Activated T-helper 1 cell treated with anti-CD3 and anti-CD28 coated beads, Interleukin-12 subunit alpha, Interleukin-12 subunit beta, Interleukin-2, Interleukin-4 antibody, amounts not matched to agents 30 ng/mL and 10 ng/mL and 1 ng/mL, durations not matched to agents 14 hours and 24 hours and 36 hours (primary cell): Measurements from ENCODE around the gene SEZ6L2. TPM values are rescaled to one million over a fixed set of nuclear protein-coding genes. Genes with fewer than 3 reads are reported as not detected.
A peak's percentile ranks its signal among the peaks of the same experiment; 100 is the strongest.
"Not testable (repeated sequence)": the region's sequence is repeated elsewhere in the genome, so short reads cannot be mapped to it uniquely, and the experiment has no call there.

Source experiments
- DNase-seq: peaks from one replicate; pipeline ENCODE4 v3.0.0; 2021; ENCODE audit warnings: low spot score
- H3K27ac Mint-ChIP-seq: one replicate; pipeline ENCODE4 v1.8.0; 2021; ENCODE audit warnings: mild to moderate bottlenecking, mixed read lengths
- H3K27me3 Mint-ChIP-seq: one replicate; pipeline ENCODE4 v1.8.0; 2022; ENCODE audit warnings: mild to moderate bottlenecking, moderate library complexity, mixed read lengths; ENCODE audit not compliant: insufficient read depth
- H3K36me3 Mint-ChIP-seq: one replicate; pipeline ENCODE4 v1.8.0; 2021; ENCODE audit warnings: low read depth, mixed read lengths
- H3K4me1 Mint-ChIP-seq: one replicate; pipeline ENCODE4 v1.8.0; 2021; ENCODE audit warnings: low read depth, mixed read lengths
- H3K4me3 Mint-ChIP-seq: one replicate; pipeline ENCODE4 v1.8.0; 2021; ENCODE audit warnings: mild to moderate bottlenecking, moderate library complexity, mixed read lengths
- H3K9me3 Mint-ChIP-seq: one replicate; pipeline ENCODE4 v1.8.0; 2021; ENCODE audit warnings: mixed read lengths
- intact Hi-C: fragments of 100-400 bp; cut with micrococcal nuclease; formaldehyde crosslinking; loops from one replicate; pipeline ENCODE4 v1.15.1; 2024
- total RNA-seq: library from RNA; stranded (reverse); gene quantifications from 2 replicates; pipeline ENCODE4 v1.2.3, GENCODE V29; 2022

Gene SEZ6L2
- total RNA-seq, 1 donor from 2014 or later = 0.16 TPM

- no peak for DNase-seq
- intact Hi-C loops = no loop called here
- Mint-ChIP-seq H3K36me3 (peaks cover 26% of the 10 kb centered on the region), H3K4me1 (peaks cover 16% of the 10 kb centered on the region), H3K27ac (peak overlapping the region; percentile 49), H3K4me3 (no peak overlapping the region), H3K27me3 (no peaks in the 10 kb centered on the region), H3K9me3 (no peaks in the 10 kb centered on the region)
Observed at GRCh38 chr16:29921034-29921385, 21.7 kb upstream of the SEZ6L2 start.

DNA sequence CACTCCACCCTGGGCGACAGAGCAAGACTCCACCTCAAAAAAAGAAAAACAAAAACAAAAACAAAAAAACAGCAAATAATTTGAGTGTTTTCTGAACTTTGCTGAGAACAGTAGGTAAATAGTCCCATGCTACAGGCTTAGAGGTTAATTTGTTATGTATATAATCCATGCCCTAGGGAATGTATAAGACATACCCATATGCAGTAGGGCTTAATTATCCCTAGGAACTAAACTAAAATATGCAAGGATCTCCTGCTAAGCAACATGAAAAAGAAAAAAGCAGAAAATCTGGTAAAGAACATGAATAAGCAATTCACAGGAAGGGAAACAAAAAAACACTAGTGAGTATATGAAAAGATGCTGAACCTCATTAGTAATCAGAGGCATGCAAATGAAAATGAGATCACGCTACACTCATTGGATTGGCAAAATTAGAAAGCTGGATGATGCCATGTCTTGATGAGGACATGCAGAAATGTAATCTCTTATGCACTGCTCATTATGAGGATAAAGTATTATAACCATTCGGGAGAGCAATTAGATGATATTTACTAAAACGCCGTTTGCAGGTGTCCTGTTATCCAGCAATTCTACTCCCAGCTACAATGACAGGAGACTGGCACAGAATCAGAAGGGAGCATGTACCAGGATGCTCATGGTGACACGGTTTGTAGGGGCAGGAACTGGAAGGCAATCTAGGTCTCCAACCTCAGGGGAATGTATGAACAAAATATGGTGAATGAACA, 21.1 kb upstream of the SEZ6L2 start:
- Mint-ChIP-seq H3K4me1 (peaks cover 21% of the 10 kb centered on the region), H3K27me3 (no peaks in the 10 kb centered on the region), H3K36me3 (peaks cover 26% of the 10 kb centered on the region), H3K27ac (no peak overlapping the region), H3K4me3 (no peak overlapping the region), H3K9me3 (no peaks in the 10 kb centered on the region)
- no peak for DNase-seq
- intact Hi-C loops = no loop called here

DNA sequence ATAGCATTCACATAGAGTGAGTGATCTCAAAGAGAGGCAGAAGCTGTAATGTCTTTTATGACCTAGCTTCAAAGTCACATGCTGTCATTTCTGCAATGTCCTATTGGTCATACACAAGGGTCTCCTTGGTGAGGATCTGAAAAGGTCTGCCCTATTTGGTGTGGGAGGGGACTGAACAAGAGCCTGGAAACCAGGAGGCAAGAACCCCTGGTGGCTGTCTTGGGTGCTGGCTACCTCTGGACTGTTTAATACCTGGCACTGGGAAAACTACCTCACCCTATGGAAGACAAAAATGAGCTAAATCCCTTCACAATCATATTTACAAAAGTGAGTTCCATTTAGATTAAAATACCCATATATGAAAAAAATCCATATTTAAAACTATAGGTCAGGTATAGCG, 17.6 kb upstream of the SEZ6L2 start:
- Mint-ChIP-seq H3K36me3 (peaks cover 21% of the 10 kb centered on the region), H3K4me1 (peaks cover 8% of the 10 kb centered on the region), H3K27ac (no peak overlapping the region), H3K4me3 (no peak overlapping the region), H3K27me3 (no peaks in the 10 kb centered on the region), H3K9me3 (no peaks in the 10 kb centered on the region)
- no peak for DNase-seq
- intact Hi-C loops = no loop called here

DNA sequence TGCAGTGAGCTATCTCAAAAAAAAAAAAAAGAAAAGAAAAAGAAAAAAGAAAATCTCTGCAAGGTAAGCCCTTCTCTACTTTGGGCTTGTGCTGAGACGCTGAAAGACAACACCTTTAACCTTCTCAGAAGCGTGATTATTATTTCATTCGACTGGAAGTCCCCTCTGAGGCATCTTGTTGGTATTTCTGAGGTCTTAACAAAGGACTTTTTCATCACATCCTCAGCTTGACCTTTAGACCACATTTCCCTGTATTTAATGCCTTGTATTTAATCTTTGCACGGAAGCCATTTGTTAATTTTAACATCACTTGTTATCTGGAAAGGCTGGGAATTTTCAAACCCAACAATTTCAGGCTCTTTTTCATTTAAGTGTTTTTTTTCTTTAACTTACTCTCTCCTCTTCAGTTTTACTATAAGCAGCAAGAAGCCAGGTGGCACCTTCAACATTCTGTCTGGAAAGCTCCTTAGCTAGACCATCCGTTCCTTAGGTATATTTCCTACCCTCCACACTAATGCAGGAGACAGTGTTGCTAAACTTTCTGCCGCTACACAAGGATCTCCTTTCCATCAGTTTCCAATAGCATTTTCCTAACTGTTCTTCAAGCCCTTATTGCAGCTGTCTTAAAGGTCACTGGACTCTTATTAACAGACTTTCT, 16.4 kb upstream of the SEZ6L2 start:
- H3K4me1 Mint-ChIP-seq = peaks cover 8% of the 10 kb centered on the region
- H3K27me3 Mint-ChIP-seq = no peaks in the 10 kb centered on the region
- DNase-seq = no peak
- no peak overlapping the region for H3K27ac Mint-ChIP-seq
- intact Hi-C loops = no loop called here
- H3K4me3 Mint-ChIP-seq = no peak overlapping the region
- peaks cover 18% of the 10 kb centered on the region for H3K36me3 Mint-ChIP-seq
- H3K9me3 Mint-ChIP-seq = no peaks in the 10 kb centered on the region

DNA sequence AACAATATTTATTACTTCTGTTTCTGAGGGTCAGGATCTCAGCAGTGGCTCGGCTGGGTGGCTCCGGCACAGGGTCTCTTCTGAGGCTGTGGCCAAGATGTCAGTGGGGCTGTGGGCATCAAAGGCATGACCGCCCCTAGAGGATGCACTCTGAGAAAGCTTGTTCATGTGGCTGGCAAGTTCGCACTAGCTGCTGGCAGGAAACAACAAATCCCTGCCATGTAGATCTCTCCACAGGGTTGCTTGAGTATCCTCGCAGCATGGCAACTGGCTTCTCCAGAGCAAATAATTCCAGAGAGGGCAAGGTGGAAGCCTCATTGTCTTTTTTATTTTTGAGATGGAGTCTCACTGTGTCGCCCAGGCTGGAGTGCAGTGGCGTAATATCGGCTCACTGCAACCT, 14.2 kb upstream of the SEZ6L2 start:
- Mint-ChIP-seq H3K4me1 (peaks cover 8% of the 10 kb centered on the region), H3K27ac (no peak overlapping the region), H3K36me3 (peaks cover 15% of the 10 kb centered on the region), H3K4me3 (no peak overlapping the region), H3K27me3 (no peaks in the 10 kb centered on the region), H3K9me3 (no peaks in the 10 kb centered on the region)
- no peak for DNase-seq
- intact Hi-C loops = no loop called here

- H3K4me1 Mint-ChIP-seq = peaks cover 8% of the 10 kb centered on the region
- H3K4me3 Mint-ChIP-seq = no peak overlapping the region
- intact Hi-C loops = no loop called here
- no peaks in the 10 kb centered on the region for H3K27me3 Mint-ChIP-seq
- peaks cover 17% of the 10 kb centered on the region for H3K36me3 Mint-ChIP-seq
- H3K9me3 Mint-ChIP-seq = no peaks in the 10 kb centered on the region
- no peak for DNase-seq
- H3K27ac Mint-ChIP-seq = no peak overlapping the region
Observed at GRCh38 chr16:29912087-29912486, 12.7 kb upstream of the SEZ6L2 start.

DNA sequence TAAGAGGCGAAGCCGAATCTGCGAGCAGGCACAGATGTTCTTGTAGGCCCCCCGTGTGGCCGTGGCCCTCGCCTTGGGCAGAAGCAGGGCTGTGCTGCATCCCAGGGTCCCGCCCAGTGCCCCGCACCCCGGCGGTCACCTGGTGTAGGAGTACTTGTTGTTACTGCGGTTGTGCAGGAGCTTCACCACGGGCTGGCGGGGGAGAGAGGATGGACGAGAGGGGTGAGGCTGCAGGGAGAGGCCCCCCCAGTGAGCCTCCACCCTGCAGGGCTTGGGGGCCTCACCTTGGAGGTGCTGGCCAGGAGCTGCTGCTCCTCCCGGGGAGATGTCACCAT, 12.3 kb upstream of the SEZ6L2 start:
- no peaks in the 10 kb centered on the region for H3K27me3 Mint-ChIP-seq

DNA sequence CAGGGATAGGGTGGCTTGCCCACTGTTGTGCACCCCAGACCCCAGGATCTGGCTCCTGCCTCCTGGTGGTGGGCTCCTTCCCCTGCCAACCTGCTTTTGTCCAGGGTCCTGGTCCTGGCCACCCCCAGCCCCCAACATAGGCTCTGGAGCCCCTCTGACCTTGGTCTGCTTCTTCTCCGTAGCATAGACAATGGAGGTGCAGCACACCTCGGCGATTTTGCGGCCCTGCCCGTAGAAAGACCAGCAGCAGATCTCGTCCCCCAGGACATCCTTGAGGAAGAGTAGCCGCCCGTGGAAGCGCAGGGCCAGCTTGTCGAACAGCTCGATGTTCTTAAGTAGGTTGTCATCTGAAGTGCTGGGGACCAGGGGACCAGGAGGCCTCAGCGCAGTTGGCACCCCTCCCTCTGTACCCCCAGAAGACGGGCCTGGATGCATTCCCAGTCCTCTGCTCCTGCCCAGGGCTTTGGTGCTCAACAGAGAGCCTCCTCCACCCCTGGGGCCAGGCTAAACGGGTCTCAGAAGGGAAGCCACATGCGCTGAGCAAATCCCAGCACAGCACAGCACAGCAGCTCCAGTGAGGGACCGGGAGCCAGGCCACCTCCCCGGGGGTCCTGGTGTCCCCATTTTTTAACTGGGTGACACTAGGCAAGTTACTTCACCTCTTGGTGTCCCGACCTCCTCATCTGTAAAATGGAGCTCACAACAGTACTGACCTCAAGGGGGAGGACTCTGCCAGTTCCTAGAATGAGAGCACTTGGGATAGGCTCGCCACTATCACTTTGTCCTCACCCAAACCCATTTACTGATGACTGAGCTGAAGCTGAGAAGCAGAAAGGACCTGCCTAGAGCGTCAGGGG, 11.7 kb upstream of the SEZ6L2 start:
- no peak for DNase-seq
- Mint-ChIP-seq H3K36me3 (peaks cover 17% of the 10 kb centered on the region), H3K4me1 (peaks cover 5% of the 10 kb centered on the region), H3K4me3 (no peak overlapping the region), H3K27ac (no peak overlapping the region), H3K9me3 (no peaks in the 10 kb centered on the region), H3K27me3 (no peaks in the 10 kb centered on the region)
- intact Hi-C loops = no loop called here

More for the DNA sequence above, 12.3 kb upstream of the SEZ6L2 start:
- intact Hi-C loops = no loop called here
- peaks cover 8% of the 10 kb centered on the region for H3K4me1 Mint-ChIP-seq
- no peaks in the 10 kb centered on the region for H3K9me3 Mint-ChIP-seq
- H3K36me3 Mint-ChIP-seq = peaks cover 16% of the 10 kb centered on the region
- no peak for DNase-seq
- H3K4me3 Mint-ChIP-seq = no peak overlapping the region
- H3K27ac Mint-ChIP-seq = no peak overlapping the region

DNA sequence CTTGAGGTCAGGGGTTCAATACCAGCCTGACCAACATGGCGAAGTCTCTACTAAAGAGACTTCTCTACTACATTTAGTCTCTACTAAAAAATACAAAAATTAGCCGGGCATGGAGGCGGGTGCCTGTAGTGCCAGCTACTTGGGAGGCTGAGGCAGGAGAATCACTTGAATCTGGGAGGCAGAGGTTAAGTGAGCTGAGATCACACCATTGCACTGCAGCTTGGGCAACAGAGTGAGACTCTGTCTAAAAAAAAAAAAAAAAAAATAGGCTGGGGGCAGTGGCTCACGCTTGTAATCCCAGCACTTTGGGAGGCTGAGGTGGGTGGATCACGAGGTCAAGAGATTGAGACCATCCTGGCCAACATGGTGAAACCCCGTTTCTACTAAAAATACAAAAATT, 10.5 kb upstream of the SEZ6L2 start:
- H3K4me3 Mint-ChIP-seq, H3K4me1 Mint-ChIP-seq, H3K9me3 Mint-ChIP-seq, intact Hi-C loops, H3K27me3 Mint-ChIP-seq, DNase-seq, H3K27ac Mint-ChIP-seq: not testable (repeated sequence)
- H3K36me3 Mint-ChIP-seq = peaks cover 15% of the 10 kb centered on the region

DNA sequence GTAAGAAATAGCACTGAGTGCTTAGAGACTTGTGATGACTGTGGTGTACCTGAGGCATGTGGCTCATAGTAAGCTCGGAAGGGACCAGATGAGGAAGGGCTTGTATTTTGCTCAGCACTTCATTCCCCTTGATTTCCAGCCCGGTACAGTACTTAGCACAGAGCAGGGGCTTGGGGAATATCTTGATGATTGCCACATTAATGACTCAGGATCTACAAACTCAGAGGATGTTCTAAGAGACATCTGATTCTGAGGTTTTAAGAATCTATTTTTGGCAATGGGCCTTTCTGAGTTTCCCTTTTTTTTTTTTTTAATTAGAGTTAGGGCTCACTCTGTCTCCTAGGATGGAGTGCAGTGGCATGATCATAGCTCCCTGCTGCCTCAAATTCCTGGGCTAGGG, 10.0 kb upstream of the SEZ6L2 start:
- DNase-seq = no peak
- Mint-ChIP-seq H3K4me1 (no peaks in the 10 kb centered on the region), H3K27ac (no peak overlapping the region), H3K9me3 (no peaks in the 10 kb centered on the region), H3K27me3 (no peaks in the 10 kb centered on the region), H3K4me3 (no peak overlapping the region), H3K36me3 (peaks cover 13% of the 10 kb centered on the region)
- intact Hi-C loops = no loop called here

DNA sequence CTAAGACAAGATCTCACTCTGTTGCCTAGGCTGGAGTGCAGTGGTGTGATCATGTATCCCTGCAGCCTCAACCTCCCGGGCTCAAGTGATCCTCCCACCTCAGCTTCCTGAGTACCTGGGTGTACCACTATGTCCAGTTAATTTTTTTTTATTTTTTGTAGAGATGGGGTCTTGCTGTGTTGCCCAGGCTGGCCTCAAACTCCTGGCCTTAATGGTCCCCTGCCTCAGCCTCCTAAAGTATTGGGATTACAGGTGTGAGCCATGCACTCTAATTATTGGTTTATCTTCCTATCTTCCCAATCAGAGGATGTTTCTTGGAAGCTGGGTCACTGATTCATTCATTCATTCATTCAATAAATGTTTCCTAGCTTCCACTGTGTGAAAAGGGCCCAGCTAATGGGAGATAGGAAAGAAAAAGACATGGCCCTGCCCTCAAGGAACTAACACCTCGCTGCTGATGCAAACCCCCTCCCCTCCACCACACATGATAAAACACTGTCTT, 9.4 kb upstream of the SEZ6L2 start:
- no peaks in the 10 kb centered on the region for H3K9me3 Mint-ChIP-seq
- no peak for DNase-seq
- H3K4me3 Mint-ChIP-seq = no peak overlapping the region
- H3K27ac Mint-ChIP-seq = no peak overlapping the region
- peaks cover 13% of the 10 kb centered on the region for H3K36me3 Mint-ChIP-seq
- no peaks in the 10 kb centered on the region for H3K27me3 Mint-ChIP-seq
- H3K4me1 Mint-ChIP-seq = peaks cover under 1% of the 10 kb centered on the region
- intact Hi-C loops = no loop called here

- Mint-ChIP-seq H3K4me3 (no peak overlapping the region), H3K36me3 (peaks cover 11% of the 10 kb centered on the region), H3K4me1 (peaks cover 6% of the 10 kb centered on the region), H3K27me3 (no peaks in the 10 kb centered on the region), H3K27ac (no peak overlapping the region), H3K9me3 (no peaks in the 10 kb centered on the region)
- no peak for DNase-seq
- intact Hi-C loops = no loop called here
Observed at GRCh38 chr16:29907973-29908372, 8.6 kb upstream of the SEZ6L2 start.
